Endothelial cell (in vitro differentiated cells): Measurements from ENCODE around the gene AXIN1. TPM values are rescaled to one million over a fixed set of nuclear protein-coding genes. Genes with fewer than 3 reads are reported as not detected.
A peak's percentile ranks its signal among the peaks of the same experiment; 100 is the strongest.
"Not testable (repeated sequence)": the region's sequence is repeated elsewhere in the genome, so short reads cannot be mapped to it uniquely, and the experiment has no call there.

Source experiments
- DNase-seq: peaks from one replicate; pipeline ENCODE4 v3.0.0; 2021; ENCODE audit warnings: low spot score
- H3K27ac Mint-ChIP-seq: one replicate; pipeline ENCODE4 v1.8.0; 2021; ENCODE audit warnings: mixed read lengths, inconsistent platforms; ENCODE audit not compliant: unreplicated experiment
- H3K27me3 Mint-ChIP-seq: one replicate; pipeline ENCODE4 v1.8.0; 2021; ENCODE audit warnings: mild to moderate bottlenecking, moderate library complexity, mixed read lengths, inconsistent platforms; ENCODE audit not compliant: unreplicated experiment
- H3K36me3 Mint-ChIP-seq: one replicate; pipeline ENCODE4 v1.8.0; 2021; ENCODE audit warnings: mild to moderate bottlenecking, low read depth, mixed read lengths, inconsistent platforms; ENCODE audit not compliant: unreplicated experiment
- H3K4me1 Mint-ChIP-seq: one replicate; pipeline ENCODE4 v1.8.0; 2021; ENCODE audit warnings: mild to moderate bottlenecking, mixed read lengths, inconsistent platforms; ENCODE audit not compliant: unreplicated experiment
- H3K4me3 Mint-ChIP-seq: one replicate; pipeline ENCODE4 v1.8.0; 2021; ENCODE audit warnings: mild to moderate bottlenecking, mixed read lengths, inconsistent platforms; ENCODE audit not compliant: unreplicated experiment
- H3K9me3 Mint-ChIP-seq: one replicate; pipeline ENCODE4 v1.8.0; 2021; ENCODE audit warnings: mixed read lengths, inconsistent platforms; ENCODE audit not compliant: unreplicated experiment
- CTCF ChIP-seq: fragments of 200-600 bp; sonication (generic); IDR thresholded peaks from one replicate; pipeline ENCODE4 v1.5.0; 2021; ENCODE audit warnings: antibody characterized with exemption; ENCODE audit not compliant: unreplicated experiment
- total RNA-seq: library from RNA; stranded (reverse); fragmentation: NEBNext Ultra II Directional; extraction: Animal tissue kit (Norgen Biotek cat#: 25700); gene quantifications from one replicate; pipeline ENCODE4 v1.2.1, GENCODE V29; 2021; ENCODE audit not compliant: unreplicated experiment

AXIN1 gene
- total RNA-seq, 1 donor from 2014 or later: 17.5 TPM

DNA sequence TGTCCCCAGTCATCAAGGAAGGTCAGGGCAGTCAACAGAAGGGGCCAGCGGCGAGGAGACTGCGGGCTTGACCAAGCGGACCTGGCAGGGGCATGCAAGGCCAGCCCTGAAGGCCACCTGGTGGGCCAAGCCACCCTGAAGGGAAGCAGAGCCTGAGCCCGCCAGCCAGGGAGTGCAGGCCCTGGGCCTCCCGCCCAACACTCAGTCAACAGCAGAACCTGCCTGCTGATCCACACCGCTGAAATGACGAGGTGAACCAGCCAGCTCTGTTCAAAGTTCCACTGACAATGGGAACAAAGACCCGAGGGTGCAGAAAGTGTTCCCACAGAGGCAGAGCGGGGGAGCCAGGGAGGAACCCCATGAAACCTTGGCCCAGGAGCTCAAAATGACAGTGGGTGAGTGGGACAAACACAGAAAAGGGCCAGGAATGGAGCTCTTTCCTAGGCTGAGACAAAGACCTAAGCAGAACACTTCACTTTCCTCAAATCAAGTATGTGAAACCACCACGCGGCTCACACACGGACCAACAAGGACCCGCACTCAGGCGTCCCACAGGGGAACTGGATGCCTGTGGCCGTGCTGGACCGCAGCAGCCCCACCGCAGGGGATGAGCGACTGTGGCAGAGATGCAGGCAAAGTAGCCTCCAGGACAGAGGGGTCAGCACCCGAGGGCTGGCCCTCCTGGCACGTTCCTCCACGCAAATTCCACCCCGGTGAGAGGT, 12.0 kb downstream of the AXIN1 start:
- Mint-ChIP-seq H3K36me3 (peaks cover 12% of the 10 kb centered on the region), H3K9me3 (no peaks in the 10 kb centered on the region), H3K27ac (peak overlapping the region; percentile 13), H3K27me3 (peaks cover 2% of the 10 kb centered on the region), H3K4me1 (no peaks in the 10 kb centered on the region), H3K4me3 (no peak overlapping the region)
- TF ChIP-seq CTCF: no peak
- DNase-seq: no peak

DNA sequence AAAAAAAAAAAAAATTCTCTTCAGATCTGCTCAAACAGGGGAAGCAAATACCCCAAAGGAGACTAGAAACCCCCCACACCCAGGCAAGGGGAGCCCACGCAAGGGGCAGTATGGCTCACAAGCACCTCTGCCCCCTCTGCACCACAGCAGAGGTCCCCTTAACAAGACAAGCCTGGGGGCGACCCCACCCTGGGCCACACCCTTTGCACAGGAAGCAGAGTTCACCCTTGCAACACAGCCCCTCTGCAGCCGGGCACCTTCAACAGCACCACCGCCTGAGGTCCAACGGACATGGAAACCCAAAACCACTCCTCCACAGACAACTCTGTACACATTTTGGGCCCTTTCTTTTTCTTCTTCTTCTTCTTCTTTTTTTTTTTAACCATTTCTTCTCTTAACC, 12.8 kb downstream of the AXIN1 start:
- Mint-ChIP-seq H3K4me1 (no peaks in the 10 kb centered on the region), H3K27ac (no peak overlapping the region), H3K9me3 (no peaks in the 10 kb centered on the region), H3K27me3 (peaks cover 2% of the 10 kb centered on the region), H3K4me3 (no peak overlapping the region), H3K36me3 (peaks cover 12% of the 10 kb centered on the region)
- no peak for DNase-seq
- TF ChIP-seq CTCF: no peak

GRCh38 chr16:337975-338575, 14.4 kb downstream of the AXIN1 start:
- no peaks in the 10 kb centered on the region for H3K9me3 Mint-ChIP-seq
- peaks cover 5% of the 10 kb centered on the region for H3K27me3 Mint-ChIP-seq
- no peak overlapping the region for H3K4me3 Mint-ChIP-seq
- no peak for DNase-seq
- TF ChIP-seq CTCF: no peak
- H3K4me1 Mint-ChIP-seq: no peaks in the 10 kb centered on the region
- peaks cover 14% of the 10 kb centered on the region for H3K36me3 Mint-ChIP-seq
- no peak overlapping the region for H3K27ac Mint-ChIP-seq

GRCh38 chr16:337437-337836, 15.1 kb downstream of the AXIN1 start:
- H3K36me3 Mint-ChIP-seq: peaks cover 9% of the 10 kb centered on the region
- H3K9me3 Mint-ChIP-seq: no peaks in the 10 kb centered on the region
- no peak overlapping the region for H3K27ac Mint-ChIP-seq
- DNase-seq: no peak
- no peaks in the 10 kb centered on the region for H3K4me1 Mint-ChIP-seq
- TF ChIP-seq CTCF: no peak
- H3K4me3 Mint-ChIP-seq: no peak overlapping the region
- peaks cover 5% of the 10 kb centered on the region for H3K27me3 Mint-ChIP-seq

- H3K27ac Mint-ChIP-seq: no peak overlapping the region
- peaks cover 2% of the 10 kb centered on the region for H3K36me3 Mint-ChIP-seq
- peaks cover 5% of the 10 kb centered on the region for H3K27me3 Mint-ChIP-seq
- DNase-seq: no peak
- no peaks in the 10 kb centered on the region for H3K9me3 Mint-ChIP-seq
- TF ChIP-seq CTCF: no peak
- no peaks in the 10 kb centered on the region for H3K4me1 Mint-ChIP-seq
- no peak overlapping the region for H3K4me3 Mint-ChIP-seq
These were observed 16.3 kb downstream of the AXIN1 start for GRCh38 chr16:336269-336668.

DNA sequence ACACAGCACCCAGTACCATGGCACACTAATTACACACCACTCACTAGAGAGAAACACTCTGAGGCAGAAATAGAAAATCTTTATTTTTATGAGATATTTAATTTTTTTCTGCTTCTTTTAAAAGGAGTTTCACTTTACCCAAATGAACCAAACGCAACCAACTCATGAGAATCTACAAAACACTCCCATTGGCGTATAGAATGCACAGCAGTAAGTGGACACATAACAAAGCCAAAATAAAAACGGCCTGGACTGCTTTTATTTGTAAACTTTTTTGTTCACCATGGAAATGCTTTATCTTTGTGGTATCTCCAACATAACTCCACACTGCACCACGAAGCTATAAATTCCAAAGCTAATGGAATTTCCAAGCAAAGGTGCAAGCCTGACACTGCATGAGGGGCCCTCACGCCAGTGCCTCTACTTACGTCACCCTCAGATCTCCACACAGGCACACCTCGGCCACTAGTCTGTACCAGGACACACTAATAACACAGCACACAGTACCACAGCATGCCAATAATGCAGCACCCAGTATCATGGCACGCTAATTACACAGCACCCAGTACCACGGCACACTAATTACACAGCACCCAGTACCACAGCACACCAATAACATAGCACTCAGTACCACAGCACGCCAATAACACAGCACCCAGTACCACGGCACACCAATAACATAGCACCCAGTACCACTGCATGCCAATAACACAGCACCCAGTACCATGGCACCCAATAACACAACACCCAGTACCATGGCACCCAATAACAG, 17.5 kb downstream of the AXIN1 start:
- not testable (repeated sequence) for H3K9me3 Mint-ChIP-seq, H3K4me1 Mint-ChIP-seq, H3K27me3 Mint-ChIP-seq, H3K4me3 Mint-ChIP-seq, H3K27ac Mint-ChIP-seq, DNase-seq, H3K36me3 Mint-ChIP-seq

DNA sequence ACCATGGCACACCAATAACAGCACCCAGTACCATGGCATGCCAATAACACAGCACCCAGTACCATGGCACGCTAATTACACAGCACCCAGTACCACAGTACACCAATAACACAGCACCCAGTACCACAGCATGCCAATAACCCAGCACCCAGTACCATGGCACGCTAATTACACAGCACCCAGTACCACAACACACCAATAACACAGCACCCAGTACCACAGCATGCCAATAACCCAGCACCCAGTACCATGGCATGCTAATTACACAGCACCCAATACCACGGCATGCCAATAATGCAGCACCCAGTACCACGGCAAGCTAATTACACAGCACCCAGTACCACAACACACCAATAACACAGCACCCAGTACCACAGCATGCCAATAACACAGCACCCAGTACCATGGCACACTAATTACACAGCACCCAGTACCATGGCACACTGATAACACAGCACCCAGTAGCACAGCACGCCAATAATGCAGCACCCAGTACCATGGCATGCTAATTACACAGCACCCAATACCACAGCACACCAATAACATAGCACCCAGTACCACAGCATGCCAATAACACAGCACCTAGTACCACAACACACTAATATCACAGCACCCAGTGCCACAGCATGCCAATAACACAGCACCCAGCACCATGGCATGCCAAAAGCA, 18.2 kb downstream of the AXIN1 start:
- H3K36me3 Mint-ChIP-seq, DNase-seq, H3K27me3 Mint-ChIP-seq, H3K4me3 Mint-ChIP-seq, H3K4me1 Mint-ChIP-seq, H3K27ac Mint-ChIP-seq, H3K9me3 Mint-ChIP-seq: not testable (repeated sequence)
